Kasumi-1 (cell line): ENCODE data around the gene CDKN2B-AS1.

ENCODE experiments used
- DNase-seq, 2 experiments: peaks; one replicate each; lab custom pipeline; 2025; lab: John Stamatoyannopoulos, UW

Gene CDKN2B-AS1

GRCh38 chr9:22005702-22006606 is 11.4 kb downstream of the CDKN2B-AS1 start:
- DNase-seq = no peak

DNA sequence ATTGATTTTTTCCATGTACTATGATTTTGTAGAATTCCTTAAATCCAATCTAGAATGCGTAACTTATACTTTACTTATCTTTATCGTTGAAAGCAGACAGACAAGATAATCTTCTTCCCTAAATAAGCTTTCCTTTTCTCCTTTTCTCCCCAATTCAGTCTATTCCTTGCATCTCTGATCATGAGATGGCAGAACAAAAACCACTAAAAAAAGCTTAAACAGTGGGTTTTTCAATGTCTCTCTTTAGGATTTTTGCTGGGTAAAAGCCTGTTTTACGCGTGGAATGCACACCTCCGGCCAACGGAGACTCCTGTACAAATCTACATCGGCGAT is 13.8 kb downstream of the CDKN2B-AS1 start:
- DNase-seq = no peak

- DNase-seq = no peak
Measured at GRCh38 chr9:22008717-22009505, 14.3 kb downstream of the CDKN2B-AS1 start, which contains the start of gene CDKN2B. Gene CDKN2B (minus strand): TSS chr9:22009305. CDS start chr9:22008953, 352 bp downstream.

DNA sequence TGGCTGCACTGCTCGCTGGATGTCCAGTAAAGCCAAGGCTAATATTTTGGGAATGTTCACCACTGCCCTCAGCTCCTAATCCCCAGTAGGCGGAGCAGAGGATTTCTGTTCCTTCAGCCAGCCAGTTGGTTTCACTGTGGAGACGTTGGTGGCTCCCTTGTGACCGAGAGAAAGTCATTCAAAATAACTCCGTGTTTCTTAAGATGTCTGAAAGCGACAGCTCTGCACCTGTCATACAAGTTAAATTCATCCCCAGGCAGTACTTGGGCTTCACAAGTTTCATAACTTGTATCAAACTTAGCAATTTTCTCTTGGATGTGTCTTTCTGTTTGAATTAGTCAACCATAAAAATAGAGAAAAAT is 14.9 kb downstream of the CDKN2B-AS1 start:
- DNase-seq = no peak

- DNase-seq = peak in 1 of 2 experiments; percentile 1
Measured at GRCh38 chr9:22010866-22011625, 16.5 kb downstream of the CDKN2B-AS1 start.

- DNase-seq = no peak
Measured at GRCh38 chr9:22022396-22022795, 27.8 kb downstream of the CDKN2B-AS1 start.

GRCh38 chr9:22026696-22027095 is 32.1 kb downstream of the CDKN2B-AS1 start:
- no peak for DNase-seq

- DNase-seq = no peak
Measured at GRCh38 chr9:22028394-22028793, 33.8 kb downstream of the CDKN2B-AS1 start.

DNA sequence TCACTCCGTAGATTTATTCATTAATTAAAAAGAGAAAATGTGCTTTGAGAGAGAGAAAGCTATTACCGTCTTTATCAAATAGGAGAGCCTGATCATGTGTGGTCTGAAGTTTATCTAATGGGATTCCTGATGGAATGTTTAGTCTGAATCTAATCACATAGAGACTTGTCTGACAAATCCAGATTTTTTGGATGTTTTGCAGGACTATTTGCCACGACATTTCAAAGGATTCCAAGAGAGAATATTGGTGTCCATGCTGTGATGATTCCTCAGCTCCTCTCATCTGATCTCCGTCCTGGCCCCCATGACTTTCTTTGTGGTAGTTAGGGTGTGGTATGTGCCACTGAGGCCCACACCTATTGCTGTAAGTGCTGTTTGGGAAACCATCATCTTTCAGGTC is 34.6 kb downstream of the CDKN2B-AS1 start:
- no peak for DNase-seq

GRCh38 chr9:22030101-22030598 is 35.6 kb downstream of the CDKN2B-AS1 start:
- peak; percentile 69 to 80 for DNase-seq

GRCh38 chr9:22031655-22032411 is 37.2 kb downstream of the CDKN2B-AS1 start:
- no peak for DNase-seq

- DNase-seq = no peak
Measured at GRCh38 chr9:22033012-22033630, 38.5 kb downstream of the CDKN2B-AS1 start.

GRCh38 chr9:22035591-22036011 is 41.0 kb downstream of the CDKN2B-AS1 start:
- DNase-seq = no peak

DNA sequence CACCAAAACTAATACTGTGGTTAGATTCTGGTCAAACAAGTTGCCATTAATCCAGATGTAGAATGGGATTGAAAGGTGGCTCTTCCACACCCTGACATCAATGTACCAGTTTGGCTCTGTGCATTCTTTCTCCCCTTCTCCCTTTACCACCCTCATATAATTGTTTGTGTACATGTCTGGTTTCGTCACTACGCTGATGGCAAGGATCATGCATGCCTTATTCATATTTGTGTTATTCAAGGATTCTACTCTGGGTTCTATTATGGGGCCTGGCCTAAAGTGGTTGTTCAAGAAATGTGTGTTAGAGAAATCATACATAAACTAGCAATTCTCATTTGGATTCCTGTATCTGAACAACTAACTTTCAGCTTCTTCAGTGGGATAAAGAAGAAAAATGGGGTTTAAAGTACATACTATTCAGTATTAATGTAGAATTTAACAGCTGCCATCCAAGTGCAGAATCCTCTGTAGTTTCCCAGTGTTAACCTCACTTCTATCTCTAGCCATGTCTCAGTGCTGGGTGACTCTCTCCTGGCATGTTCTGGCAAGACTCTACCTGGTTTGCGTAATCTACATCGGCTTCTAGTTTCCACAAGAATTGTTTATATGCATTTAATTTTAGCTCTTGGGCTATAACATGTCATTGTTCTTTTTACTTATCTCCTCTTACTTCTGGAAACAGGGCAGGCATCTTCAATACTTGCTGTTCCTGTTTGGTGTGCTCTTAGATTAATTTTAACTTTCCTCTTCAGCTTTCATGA is 42.5 kb downstream of the CDKN2B-AS1 start:
- DNase-seq = no peak

DNA sequence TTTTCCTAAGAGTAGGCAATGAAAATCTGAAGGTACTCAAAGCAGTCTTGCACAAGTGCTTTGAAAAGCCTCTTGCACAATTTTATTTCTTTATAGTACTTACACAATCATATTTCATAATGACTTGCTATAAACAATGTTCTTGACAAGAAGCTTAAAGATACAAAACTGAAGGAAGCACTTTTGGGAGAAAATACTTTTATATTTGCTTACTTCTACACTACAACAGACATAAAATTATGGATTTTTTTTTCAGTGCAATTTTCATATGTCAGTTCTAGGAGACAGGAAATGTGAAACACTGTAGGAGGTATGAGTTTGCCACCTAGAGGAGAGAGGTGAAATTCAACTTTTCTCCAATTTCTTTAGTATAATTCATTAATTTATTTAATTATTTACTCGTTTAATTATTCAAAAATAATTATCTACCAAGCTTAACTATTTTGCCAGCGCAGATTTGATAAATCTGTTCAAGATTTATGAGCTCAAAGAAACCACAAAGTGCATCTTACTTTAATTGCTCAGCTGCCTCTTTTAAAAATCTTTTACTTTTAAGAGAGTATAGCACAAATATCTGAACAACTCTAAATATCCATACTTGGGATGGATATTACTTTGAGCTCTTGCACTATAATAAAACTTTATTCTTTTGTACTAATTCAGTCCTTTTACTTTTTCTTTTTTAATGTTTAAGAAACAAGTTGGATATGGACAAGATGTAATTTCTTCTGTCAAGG is 43.5 kb downstream of the CDKN2B-AS1 start:
- peak; percentile 35 to 38 for DNase-seq

DNA sequence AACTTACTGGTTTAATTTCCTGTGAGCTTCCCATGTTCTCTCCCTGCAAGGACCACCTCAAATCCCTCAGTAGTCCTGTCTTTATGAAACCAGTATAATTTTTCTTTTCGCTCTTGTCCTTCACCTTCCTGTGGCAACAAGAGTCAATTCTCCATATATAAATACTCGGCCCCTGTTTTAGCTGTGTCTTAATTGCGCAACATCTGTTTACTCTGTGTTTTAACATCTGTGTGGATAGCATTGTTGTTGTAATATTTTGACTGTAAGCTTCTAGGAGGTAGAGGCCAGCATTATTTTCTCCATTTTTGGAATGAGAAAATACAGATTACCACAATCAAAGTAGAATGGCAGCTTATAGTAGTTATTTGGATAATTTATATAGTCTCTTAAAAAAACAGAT is 44.7 kb downstream of the CDKN2B-AS1 start:
- DNase-seq = no peak

- no peak for DNase-seq
Measured at GRCh38 chr9:22040760-22041159, 46.2 kb downstream of the CDKN2B-AS1 start.

DNA sequence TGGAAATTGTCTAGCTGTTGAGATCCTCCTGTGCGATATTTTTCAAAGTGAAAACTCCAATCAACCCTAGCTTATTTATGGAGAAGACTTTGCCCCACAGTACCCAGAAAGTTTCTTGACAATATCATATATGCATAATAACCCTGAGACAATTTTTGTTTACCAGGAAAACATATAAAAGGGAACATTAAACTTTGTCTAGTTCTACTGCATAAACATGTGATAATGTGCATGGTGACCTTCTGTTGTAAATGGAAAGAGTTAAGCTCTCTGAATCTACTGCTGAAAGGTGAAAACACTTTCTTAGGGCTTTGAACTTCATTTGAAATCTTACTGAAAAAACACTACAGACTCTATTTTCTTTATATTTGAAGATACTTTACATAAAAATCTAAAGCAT is 46.8 kb downstream of the CDKN2B-AS1 start:
- DNase-seq = no peak

DNA sequence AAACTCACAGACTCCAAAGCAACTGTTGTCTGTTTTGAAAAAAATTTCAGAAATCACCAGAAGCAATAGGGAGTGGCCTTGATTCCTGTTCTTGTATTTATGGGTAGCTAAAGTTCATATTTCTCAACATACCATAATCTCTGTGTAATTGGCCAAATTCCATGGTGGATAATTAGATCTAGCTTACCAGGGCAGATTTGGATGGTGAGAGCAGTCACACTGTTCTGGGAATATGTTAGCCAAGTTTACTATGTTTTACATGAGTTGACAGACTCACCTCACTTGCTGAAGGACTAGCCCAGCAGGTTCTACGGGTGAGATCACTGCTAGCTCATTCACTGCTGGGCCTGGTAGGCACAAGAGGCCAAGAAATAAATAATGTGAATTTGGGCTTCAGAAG is 47.2 kb downstream of the CDKN2B-AS1 start:
- DNase-seq = no peak
